Activated T-helper 1 cell treated with anti-CD3 and anti-CD28 coated beads, Interleukin-2, amount 50 U/mL, for 16 hours (primary cell): ENCODE results near the gene CDK6.
A peak's percentile ranks its signal among the peaks of the same experiment; 100 is the strongest.

Experiments
- DNase-seq, 2 donors: peaks; one replicate each; pipeline ENCODE4 v3.0.0-alpha.2; 2020; ENCODE audit warnings: low read depth in 1 of 2, low spot score in 1 of 2

Gene CDK6

DNA sequence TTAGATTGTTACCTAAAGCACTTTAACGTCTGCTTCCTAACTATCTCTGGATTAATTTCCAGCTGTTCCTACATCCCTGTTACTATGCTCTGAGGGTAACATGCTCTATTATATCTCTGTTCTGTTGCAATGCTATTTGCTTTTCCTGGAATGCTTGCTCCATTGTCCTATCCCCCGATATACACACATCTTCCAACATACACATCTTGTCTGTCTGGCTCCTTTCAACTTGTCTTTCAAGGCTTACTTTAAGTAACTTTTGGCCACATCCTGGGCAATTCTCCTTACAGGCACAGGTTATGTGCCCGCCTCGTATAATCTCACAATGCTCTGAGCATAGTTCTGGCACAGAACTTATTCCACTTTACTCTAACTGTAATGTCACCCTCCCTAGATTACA is 96.2 kb downstream of the CDK6 start:
- no peak for DNase-seq

GRCh38 chr7:92739091-92739490 is 97.3 kb downstream of the CDK6 start:
- DNase-seq = no peak

- no peak for DNase-seq
Observed at GRCh38 chr7:92737706-92738105, 98.7 kb downstream of the CDK6 start.

- DNase-seq = no peak
Observed at GRCh38 chr7:92736870-92737269, 99.5 kb downstream of the CDK6 start.

DNA sequence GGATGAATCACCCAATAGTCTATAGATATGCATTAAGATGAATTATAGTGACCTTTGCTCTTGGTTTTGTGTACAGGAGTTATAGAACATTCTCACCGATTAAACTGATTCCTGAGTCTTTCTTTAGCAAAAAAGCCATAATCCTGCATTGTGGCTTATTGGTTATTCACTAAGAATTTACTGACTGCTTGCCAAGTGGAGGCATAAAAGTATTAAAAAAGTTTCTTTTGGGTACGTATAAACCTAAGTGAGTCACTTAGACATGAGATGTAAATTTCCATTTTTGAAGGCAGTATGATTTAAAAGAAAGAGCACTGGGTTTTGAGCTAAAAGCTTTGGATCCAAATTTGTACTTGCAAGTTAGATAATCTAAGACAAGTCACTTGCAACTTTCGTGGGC is 100.7 kb downstream of the CDK6 start:
- DNase-seq = no peak

GRCh38 chr7:92732316-92733036 is 103.9 kb downstream of the CDK6 start:
- no peak for DNase-seq

GRCh38 chr7:92731335-92732063 is 104.9 kb downstream of the CDK6 start:
- DNase-seq = no peak

DNA sequence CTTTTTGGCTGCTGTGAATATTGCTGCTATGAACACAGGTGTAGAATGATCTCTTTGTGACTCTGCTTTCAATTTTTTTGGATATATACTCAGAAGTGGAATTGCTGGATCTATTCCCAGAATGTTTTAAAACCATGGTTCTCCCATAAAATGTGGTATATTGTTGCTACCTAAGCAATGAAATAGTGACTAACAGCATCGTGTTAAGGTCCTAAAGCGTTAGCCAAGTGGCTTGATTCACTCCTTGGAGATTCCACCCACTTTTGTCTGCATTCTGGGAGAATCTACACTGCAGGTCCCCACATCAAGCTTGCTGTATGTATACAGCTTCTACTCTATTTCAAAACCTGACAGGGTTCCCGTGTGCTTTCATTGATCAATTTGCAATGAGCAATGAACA is 105.6 kb downstream of the CDK6 start:
- DNase-seq = no peak

DNA sequence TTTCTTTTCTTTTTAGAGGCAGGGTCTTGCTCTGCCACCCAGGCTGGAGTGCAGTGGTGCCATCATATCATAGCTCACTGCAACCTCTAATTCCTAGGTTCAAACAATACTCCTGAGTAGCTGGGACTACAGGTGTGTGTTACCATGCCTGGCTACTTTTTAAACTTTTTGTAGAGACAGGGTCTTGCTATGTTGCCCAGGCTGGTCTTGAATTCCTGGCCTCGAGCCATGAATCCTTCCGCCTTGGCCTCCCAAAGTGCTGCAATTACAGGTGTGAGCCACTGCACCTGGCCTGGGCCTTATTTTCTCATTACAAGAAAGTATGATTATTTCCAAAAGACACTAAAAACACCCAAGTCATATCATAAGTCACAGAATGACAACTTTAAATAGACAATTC is 106.6 kb downstream of the CDK6 start:
- no peak for DNase-seq

GRCh38 chr7:92729172-92729571 is 107.2 kb downstream of the CDK6 start:
- DNase-seq = no peak

GRCh38 chr7:92727755-92728154 is 108.6 kb downstream of the CDK6 start:
- no peak for DNase-seq

DNA sequence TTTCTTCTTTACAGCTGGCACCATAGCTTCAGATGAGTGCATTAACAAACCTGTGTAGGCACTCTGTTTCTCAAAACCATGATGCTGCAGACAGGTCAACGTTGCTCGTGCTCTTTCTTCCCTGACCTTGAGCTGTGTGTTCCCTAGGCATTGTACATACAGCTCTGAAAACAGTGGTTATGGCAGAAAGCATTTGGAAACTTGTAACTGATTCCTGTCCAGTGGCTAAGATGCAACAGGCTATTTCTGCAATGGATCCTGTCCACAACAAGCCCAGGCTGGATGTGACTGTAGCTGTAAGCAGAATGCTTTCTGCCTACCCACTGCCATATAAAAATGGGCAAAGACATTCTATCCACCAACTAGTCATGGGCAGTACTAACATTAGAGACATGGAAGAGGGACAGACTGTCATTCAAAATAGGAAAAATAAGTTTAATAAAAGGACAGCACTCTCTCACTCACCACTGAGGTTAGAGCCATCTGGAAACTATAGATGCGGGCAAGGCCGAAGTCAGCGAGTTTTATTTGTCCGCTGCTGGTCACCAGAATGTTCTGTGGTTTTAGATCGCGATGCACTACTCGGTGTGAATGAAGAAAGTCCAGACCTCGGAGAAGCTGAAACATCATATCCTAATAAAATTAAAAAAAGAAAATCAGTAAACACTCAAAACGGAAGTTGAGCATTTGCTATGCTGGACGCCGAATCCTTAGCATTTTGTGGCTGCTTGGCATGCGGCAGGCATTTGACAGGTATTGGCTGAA is 111.0 kb downstream of the CDK6 start:
- DNase-seq = no peak

DNA sequence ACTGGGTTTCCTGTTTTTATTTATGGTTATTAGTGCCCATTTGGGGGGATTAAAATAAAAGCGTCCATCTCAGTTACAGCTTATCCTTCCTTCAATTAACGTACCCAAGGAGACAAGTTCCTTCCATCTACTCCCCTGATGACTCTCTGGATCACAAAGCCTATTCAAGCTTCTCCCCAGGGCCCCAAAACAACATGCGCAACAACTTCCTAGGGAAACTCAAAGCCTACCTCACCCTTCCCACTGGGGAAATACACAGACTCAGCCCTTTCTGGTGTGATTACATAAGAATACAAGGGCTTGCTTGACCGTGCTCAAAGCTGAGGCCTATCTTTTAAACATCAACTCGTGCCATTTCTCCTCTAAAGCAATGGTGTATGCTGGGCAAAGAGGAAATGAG is 112.4 kb downstream of the CDK6 start:
- DNase-seq = no peak

DNA sequence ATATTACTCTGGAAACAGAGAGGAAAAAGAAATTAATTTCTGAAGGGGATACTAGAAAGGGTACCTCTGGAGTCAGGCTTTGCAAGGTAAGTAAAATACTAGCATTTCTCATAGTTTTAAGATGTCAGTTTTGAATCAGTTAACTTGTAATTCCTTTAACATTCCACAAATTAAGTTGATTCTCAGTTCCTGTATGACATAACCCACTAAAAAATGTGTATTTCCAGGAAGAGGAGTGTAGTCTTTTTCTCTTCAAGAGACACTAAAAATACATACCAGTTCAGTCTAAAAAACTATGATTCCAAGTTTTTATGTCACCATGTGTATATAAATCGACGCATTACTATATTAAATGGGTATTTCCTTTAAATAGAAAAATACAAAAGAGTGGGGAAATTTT is 113.2 kb downstream of the CDK6 start:
- no peak for DNase-seq

DNA sequence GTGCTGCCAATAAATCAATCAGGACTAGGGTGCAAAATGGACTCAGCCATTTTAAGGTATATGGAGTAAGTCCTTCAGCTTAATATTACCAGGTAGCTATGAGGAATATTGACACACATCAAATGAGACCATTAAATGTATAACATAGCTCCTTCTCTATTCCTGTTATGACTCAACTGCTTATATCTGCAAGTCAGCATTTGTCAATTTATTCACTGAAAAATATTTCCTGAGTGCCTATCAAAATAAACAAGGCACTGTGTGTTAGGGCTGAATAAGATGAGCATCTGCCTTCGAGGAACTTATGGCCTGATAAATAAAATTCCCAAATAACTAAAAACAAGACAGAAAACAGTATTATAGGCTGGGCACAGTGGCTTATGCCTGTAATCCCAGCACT is 113.8 kb downstream of the CDK6 start:
- DNase-seq = no peak

DNA sequence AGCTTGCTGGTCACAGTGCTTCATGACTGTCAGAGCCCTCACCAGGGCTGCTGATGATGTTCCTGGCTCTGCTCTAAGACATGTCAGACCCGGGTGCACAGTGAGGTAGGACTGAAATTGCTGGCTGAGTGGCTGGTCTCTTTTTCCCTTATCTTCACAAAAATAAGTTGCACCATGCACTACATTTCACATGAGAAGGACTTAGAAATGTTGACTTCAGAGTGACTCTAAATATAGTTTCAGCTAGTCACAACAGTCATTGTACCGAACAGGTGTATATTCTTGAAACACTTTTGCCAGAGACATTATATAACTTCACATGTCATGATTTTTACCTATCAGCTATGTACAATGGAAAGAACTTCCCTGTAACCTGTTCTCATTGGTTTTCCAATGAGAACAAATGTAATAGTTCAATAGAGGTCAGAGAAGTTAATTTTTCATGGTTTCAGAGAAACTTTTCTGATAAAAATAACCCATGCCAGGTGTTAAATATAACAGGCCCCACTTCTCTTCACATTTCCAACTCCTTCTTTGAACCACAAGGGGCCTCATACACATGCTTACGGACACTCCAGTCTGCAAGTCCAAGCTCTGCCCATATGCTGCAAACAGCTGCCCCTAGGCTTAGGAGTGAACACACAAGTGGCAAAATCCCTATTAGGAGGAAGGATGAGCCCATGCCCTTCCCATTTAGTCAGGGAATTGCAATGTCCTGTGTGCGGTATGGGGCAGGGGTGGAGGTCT is 115.6 kb downstream of the CDK6 start:
- DNase-seq = no peak

DNA sequence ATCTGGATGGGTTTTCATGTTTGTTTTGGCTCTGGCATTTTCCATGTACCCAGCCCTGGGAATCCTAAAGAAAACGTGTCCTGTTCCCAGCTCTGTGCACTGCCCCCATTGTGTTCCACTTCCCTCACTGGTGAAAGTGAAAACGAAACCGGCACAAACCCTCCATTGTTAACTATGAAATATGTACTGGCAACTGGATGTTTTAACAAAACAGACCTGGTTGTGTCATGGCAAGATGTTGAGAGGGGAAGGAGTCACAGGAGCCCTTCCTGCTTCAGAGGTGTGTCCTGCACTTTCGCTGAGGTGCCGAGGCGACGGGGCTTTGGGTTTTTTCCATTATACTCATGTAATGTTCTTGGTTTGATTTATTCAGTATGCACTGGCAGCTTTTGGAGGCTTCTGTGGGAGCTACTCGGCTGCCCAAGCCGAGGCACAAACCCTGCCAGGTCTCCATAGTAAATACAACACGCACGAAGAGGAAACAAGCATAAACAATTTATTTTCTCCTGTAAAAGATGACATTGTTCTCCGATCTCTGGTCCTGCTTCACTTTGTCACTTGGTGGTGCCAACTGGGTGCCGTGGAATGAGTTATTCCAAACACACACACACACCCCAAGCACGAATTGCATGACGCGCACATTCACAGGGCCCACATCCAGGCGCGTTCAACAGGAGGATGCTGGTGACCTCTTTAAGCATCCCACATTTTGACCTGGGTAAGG is 118.2 kb downstream of the CDK6 start:
- peak in 1 of 2 donors; percentile 12 for DNase-seq

GRCh38 chr7:92717623-92717992 is 118.8 kb downstream of the CDK6 start:
- no peak for DNase-seq

- DNase-seq = no peak
Observed at GRCh38 chr7:92716825-92717580, 119.4 kb downstream of the CDK6 start.

- DNase-seq = no peak
Observed at GRCh38 chr7:92715963-92716362, 120.4 kb downstream of the CDK6 start.
